Lower lobe of right lung (tissue), 2 donors: ENCODE results near the gene COA1. TPM values are rescaled to one million over a fixed set of nuclear protein-coding genes. Genes with fewer than 3 reads are reported as not detected.
"Not testable (repeated sequence)": the region's sequence is repeated elsewhere in the genome, so short reads cannot be mapped to it uniquely, and the experiment has no call there.

Source experiments
- ATAC-seq, 2 donors: fragments of 200-7000 bp; cut with Tn5 transposase; one replicate each; pipeline ENCODE4 v1.9.1; 2020 to 2022; ENCODE audit warnings: mild to moderate bottlenecking in 2 of 2, moderate library complexity in 2 of 2
- DNase-seq: peaks from one replicate; pipeline ENCODE4 v3.0.0-alpha.2; 2020
- H3K27ac ChIP-seq: fragments of 200-600 bp; one replicate; pipeline ENCODE4 v1.8.0; 2022
- H3K27me3 ChIP-seq: fragments of 200-600 bp; one replicate; pipeline ENCODE4 v1.8.0; 2022; ENCODE audit warnings: low read depth
- H3K36me3 ChIP-seq: fragments of 200-600 bp; one replicate; pipeline ENCODE4 v1.8.0; 2022; ENCODE audit warnings: mild to moderate bottlenecking
- H3K4me1 ChIP-seq: fragments of 200-600 bp; one replicate; pipeline ENCODE4 v1.8.0; 2022
- H3K4me3 ChIP-seq: fragments of 200-600 bp; one replicate; pipeline ENCODE4 v1.8.0; 2022; ENCODE audit warnings: mild to moderate bottlenecking
- H3K9me3 ChIP-seq: fragments of 200-600 bp; one replicate; pipeline ENCODE4 v1.8.0; 2022
- intact Hi-C: fragments of 100-400 bp; cut with DNase I; formaldehyde crosslinking; loops from one replicate; pipeline ENCODE4 v1.11.0; 2022
- total RNA-seq: library from RNA; stranded (reverse); fragmentation: NEBNext Ultra II Directional; extraction: Animal tissue kit (Norgen Biotek cat#: 25700); gene quantifications from one replicate; pipeline ENCODE4 v1.2.1, GENCODE V29; 2021
- TF ChIP-seq, protein P1 (sequence below): fragments of 200-600 bp; IDR thresholded peaks from one replicate; pipeline ENCODE4 v1.8.0; 2022; ENCODE audit warnings: antibody characterized with exemption, mild to moderate bottlenecking
- donor health status: DM: no; HTN: yes; CAD: no; lungs with severe emphysema.

Gene COA1
- total RNA-seq, 1 donor from 2014 or later = 43.3 TPM

GRCh38 chr7:43716598-43716997 is 12.7 kb downstream of the COA1 start:
- H3K9me3 ChIP-seq = no peaks in the 10 kb centered on the region
- no peaks in the 10 kb centered on the region for H3K4me1 ChIP-seq
- TF ChIP-seq, protein P1, sequence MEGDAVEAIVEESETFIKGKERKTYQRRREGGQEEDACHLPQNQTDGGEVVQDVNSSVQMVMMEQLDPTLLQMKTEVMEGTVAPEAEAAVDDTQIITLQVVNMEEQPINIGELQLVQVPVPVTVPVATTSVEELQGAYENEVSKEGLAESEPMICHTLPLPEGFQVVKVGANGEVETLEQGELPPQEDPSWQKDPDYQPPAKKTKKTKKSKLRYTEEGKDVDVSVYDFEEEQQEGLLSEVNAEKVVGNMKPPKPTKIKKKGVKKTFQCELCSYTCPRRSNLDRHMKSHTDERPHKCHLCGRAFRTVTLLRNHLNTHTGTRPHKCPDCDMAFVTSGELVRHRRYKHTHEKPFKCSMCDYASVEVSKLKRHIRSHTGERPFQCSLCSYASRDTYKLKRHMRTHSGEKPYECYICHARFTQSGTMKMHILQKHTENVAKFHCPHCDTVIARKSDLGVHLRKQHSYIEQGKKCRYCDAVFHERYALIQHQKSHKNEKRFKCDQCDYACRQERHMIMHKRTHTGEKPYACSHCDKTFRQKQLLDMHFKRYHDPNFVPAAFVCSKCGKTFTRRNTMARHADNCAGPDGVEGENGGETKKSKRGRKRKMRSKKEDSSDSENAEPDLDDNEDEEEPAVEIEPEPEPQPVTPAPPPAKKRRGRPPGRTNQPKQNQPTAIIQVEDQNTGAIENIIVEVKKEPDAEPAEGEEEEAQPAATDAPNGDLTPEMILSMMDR = no peak
- DNase-seq (no peak), ATAC-seq (no peak)
- no peaks in the 10 kb centered on the region for H3K36me3 ChIP-seq
- H3K27ac ChIP-seq = no peak overlapping the region
- no peaks in the 10 kb centered on the region for H3K27me3 ChIP-seq
- H3K4me3 ChIP-seq = no peak overlapping the region
- intact Hi-C loops = no loop called here

GRCh38 chr7:43715966-43716365 is 13.4 kb downstream of the COA1 start:
- H3K36me3 ChIP-seq, intact Hi-C loops, H3K4me1 ChIP-seq, H3K27me3 ChIP-seq, H3K27ac ChIP-seq, ATAC-seq, H3K4me3 ChIP-seq, H3K9me3 ChIP-seq, DNase-seq: not testable (repeated sequence)

- Histone ChIP-seq H3K27me3 (no peaks in the 10 kb centered on the region), H3K36me3 (no peaks in the 10 kb centered on the region), H3K9me3 (no peaks in the 10 kb centered on the region), H3K4me3 (no peak overlapping the region), H3K27ac (no peak overlapping the region), H3K4me1 (no peaks in the 10 kb centered on the region)
- intact Hi-C loops = no loop called here
- TF ChIP-seq, protein P1 = no peak
- DNase-seq = no peak
- ATAC-seq = no peak
These were observed 17.8 kb downstream of the COA1 start for GRCh38 chr7:43711503-43711902.

GRCh38 chr7:43708055-43708454 is 21.3 kb downstream of the COA1 start:
- H3K36me3 ChIP-seq, H3K27me3 ChIP-seq, H3K4me3 ChIP-seq, intact Hi-C loops, H3K27ac ChIP-seq, H3K4me1 ChIP-seq, H3K9me3 ChIP-seq, DNase-seq, ATAC-seq: not testable (repeated sequence)

GRCh38 chr7:43703573-43703972 is 25.8 kb downstream of the COA1 start:
- no peaks in the 10 kb centered on the region for H3K36me3 ChIP-seq
- H3K4me1 ChIP-seq = peaks cover 8% of the 10 kb centered on the region
- no peaks in the 10 kb centered on the region for H3K27me3 ChIP-seq
- ATAC-seq = no peak
- DNase-seq = no peak
- no peak overlapping the region for H3K27ac ChIP-seq
- no peaks in the 10 kb centered on the region for H3K9me3 ChIP-seq
- TF ChIP-seq, protein P1 = no peak
- no peak overlapping the region for H3K4me3 ChIP-seq
- intact Hi-C loops = loop anchor here (5.0 kb wide), 1 partner anchor 121 kb away; the partner anchor contains the start of gene STK17A

GRCh38 chr7:43702974-43703373 is 26.3 kb downstream of the COA1 start:
- H3K27ac ChIP-seq = no peak overlapping the region
- ATAC-seq (no peak), DNase-seq (no peak)
- H3K4me3 ChIP-seq = no peak overlapping the region
- TF ChIP-seq, protein P1 = no peak
- H3K36me3 ChIP-seq = no peaks in the 10 kb centered on the region
- no peaks in the 10 kb centered on the region for H3K27me3 ChIP-seq
- H3K4me1 ChIP-seq = peaks cover 8% of the 10 kb centered on the region
- intact Hi-C loops = loop anchor here (5.0 kb wide), 1 partner anchor 121 kb away; the partner anchor contains the start of gene STK17A
- no peaks in the 10 kb centered on the region for H3K9me3 ChIP-seq

DNA sequence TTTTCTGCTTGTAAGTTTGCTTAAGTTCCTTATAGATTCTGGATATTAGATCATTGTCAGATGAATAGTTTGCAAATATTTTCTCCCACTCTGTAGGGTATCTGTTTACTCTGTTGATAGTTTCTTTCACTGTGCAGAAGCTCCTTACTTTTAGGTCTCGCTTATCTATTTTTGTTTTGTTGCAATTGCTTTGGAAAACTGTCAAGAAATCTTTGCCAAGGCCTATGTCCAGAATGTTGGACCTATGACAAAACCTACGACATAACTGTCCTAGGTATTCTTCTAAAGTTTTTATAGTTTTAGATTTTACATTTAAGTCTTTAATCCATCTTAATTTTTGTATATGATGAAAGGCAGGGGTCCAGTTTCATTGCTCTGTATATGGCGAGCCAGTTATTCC is 27.4 kb downstream of the COA1 start:
- intact Hi-C loops = loop anchor here (5.0 kb wide), 1 partner anchor 120 kb away; the partner anchor contains the start of gene STK17A
- DNase-seq = no peak

More for the DNA sequence above, 27.4 kb downstream of the COA1 start:
- no peaks in the 10 kb centered on the region for H3K9me3 ChIP-seq
- TF ChIP-seq, protein P1 = no peak
- no peak overlapping the region for H3K27ac ChIP-seq
- H3K36me3 ChIP-seq = no peaks in the 10 kb centered on the region
- no peak overlapping the region for H3K4me3 ChIP-seq
- no peak for ATAC-seq
- H3K27me3 ChIP-seq = no peaks in the 10 kb centered on the region
- peaks cover 8% of the 10 kb centered on the region for H3K4me1 ChIP-seq
